Astrocyte (in vitro differentiated cells and primary cell): ENCODE results near the gene PLD5. TPM values are rescaled to one million over a fixed set of nuclear protein-coding genes. Genes with fewer than 3 reads are reported as not detected.

Experiments used
- DNase-seq: peaks from one replicate; pipeline ENCODE4 v3.0.0-alpha.2; 2010; ENCODE audit warnings: low read depth
- FAIRE-seq: peaks from 2 replicates; lab custom pipeline; 2011; peaks lifted over from hg19 to GRCh38; lab: Jason Lieb, UNC
- H2AFZ ChIP-seq: 2 replicates; pipeline ENCODE4 v1.6.0; 2012; ENCODE audit warnings: low read depth, low read length, inconsistent platforms
- H3K27ac ChIP-seq: 2 replicates; pipeline ENCODE4 v1.5.1; 2011; ENCODE audit warnings: low read depth, low read length, inconsistent platforms
- H3K27me3 ChIP-seq: 2 replicates; pipeline ENCODE4 v1.6.0; 2011; ENCODE audit warnings: low read length, inconsistent platforms; ENCODE audit not compliant: insufficient read depth
- H3K36me3 ChIP-seq: 2 replicates; pipeline ENCODE4 v1.5.1; 2011; ENCODE audit warnings: low read length, inconsistent platforms; ENCODE audit not compliant: insufficient read depth
- H3K4me1 ChIP-seq: 2 replicates; pipeline ENCODE4 v1.5.1; 2011; ENCODE audit warnings: low read length, inconsistent platforms; ENCODE audit not compliant: insufficient read depth
- H3K4me2 ChIP-seq: 2 replicates; pipeline ENCODE4 v1.6.0; 2012; ENCODE audit warnings: low read length, inconsistent platforms
- H3K4me3 ChIP-seq: 2 replicates; pipeline ENCODE4 v1.5.1; 2011; ENCODE audit warnings: low read depth, mild to moderate bottlenecking, low read length, inconsistent platforms; ENCODE audit not compliant: insufficient read depth
- H3K79me2 ChIP-seq: 2 replicates; pipeline ENCODE4 v1.6.0; 2012; ENCODE audit warnings: mild to moderate bottlenecking, low read length, inconsistent platforms; ENCODE audit not compliant: insufficient read depth
- H3K9ac ChIP-seq: 2 replicates; pipeline ENCODE4 v1.6.0; 2012; ENCODE audit warnings: mild to moderate bottlenecking, low read length, inconsistent platforms
- H3K9me3 ChIP-seq: 2 replicates; pipeline ENCODE4 v1.5.1; 2012; ENCODE audit warnings: low read depth, mild to moderate bottlenecking, low read length, inconsistent platforms; ENCODE audit not compliant: insufficient read depth
- H4K20me1 ChIP-seq: 2 replicates; pipeline ENCODE4 v1.6.0; 2012; ENCODE audit warnings: low read length, inconsistent platforms; ENCODE audit not compliant: insufficient read depth
- H3K27ac Mint-ChIP-seq: one replicate; pipeline ENCODE4 v1.8.0; 2021; ENCODE audit warnings: mild to moderate bottlenecking, mixed read lengths; ENCODE audit not compliant: unreplicated experiment
- H3K27me3 Mint-ChIP-seq: one replicate; pipeline ENCODE4 v1.8.0; 2021; ENCODE audit warnings: low read depth, mixed read lengths; ENCODE audit not compliant: unreplicated experiment
- H3K36me3 Mint-ChIP-seq: one replicate; pipeline ENCODE4 v1.8.0; 2021; ENCODE audit warnings: low read depth, mixed read lengths; ENCODE audit not compliant: unreplicated experiment
- H3K4me1 Mint-ChIP-seq: one replicate; pipeline ENCODE4 v1.8.0; 2021; ENCODE audit warnings: low read depth, mixed read lengths; ENCODE audit not compliant: unreplicated experiment
- H3K4me3 Mint-ChIP-seq: one replicate; pipeline ENCODE4 v1.8.0; 2021; ENCODE audit warnings: mild to moderate bottlenecking, moderate library complexity, mixed read lengths; ENCODE audit not compliant: unreplicated experiment
- H3K9me3 Mint-ChIP-seq: one replicate; pipeline ENCODE4 v1.8.0; 2021; ENCODE audit warnings: mild to moderate bottlenecking, mixed read lengths; ENCODE audit not compliant: unreplicated experiment
- EZH2 ChIP-seq: IDR thresholded peaks from 2 replicates; pipeline ENCODE4 v1.6.1; 2012; ENCODE audit warnings: mild to moderate bottlenecking, low read length, inconsistent platforms; ENCODE audit not compliant: insufficient read depth
- total RNA-seq: library from RNA; stranded (reverse); gene quantifications from 2 replicates; pipeline ENCODE4 v1.2.1, GENCODE V29; 2021
- TF ChIP-seq, protein P1 (sequence below): IDR thresholded peaks from 2 replicates; pipeline ENCODE4 v1.5.1; 2011; ENCODE audit warnings: low read depth, mild to moderate bottlenecking, inconsistent platforms, low read length, moderate library complexity; ENCODE audit not compliant: insufficient read depth

PLD5 gene
- total RNA-seq, 1 donor from 2014 or later: 4.9 TPM

DNA sequence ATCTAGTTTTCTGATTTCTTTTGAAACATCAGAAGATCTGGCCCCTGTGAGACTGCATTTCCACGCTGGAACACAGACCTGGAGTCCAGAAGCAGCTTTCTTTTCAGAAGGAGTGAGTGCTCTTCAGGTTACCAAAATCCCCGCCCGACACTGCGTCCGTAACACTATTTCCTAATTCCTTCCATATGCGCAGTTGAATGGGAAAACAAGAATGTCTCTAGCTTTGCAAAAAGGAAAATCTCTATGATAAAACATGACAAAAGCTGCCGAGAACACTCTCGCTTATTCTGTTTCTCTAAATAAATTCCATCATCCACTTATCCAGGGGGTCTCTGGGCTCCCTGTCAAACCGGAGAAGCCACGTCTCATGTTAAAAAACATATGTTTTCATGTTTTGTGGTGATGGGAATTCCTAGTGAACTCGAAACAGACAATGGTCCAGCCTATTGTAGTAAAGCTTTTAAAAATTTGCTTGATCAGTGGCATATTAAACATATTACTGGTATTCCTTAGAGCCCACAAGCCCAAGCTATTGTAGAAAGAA, 67.7 kb downstream of the PLD5 start:
- H3K36me3 Mint-ChIP-seq: no peaks in the 10 kb centered on the region

DNA sequence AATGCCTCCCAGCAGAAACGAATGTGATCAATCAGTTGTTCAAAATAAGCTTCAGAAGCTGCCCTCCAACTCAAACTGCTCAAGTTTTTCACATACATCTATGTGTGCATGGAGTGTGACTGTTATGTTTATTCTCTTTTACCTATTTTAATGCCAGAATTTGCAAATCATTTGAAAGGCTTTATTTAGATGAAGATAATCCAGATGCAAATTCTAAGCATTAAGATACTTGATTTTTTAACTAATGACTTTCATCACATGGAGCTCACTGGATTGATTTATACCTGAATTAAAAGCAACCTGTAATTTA, 69.5 kb downstream of the PLD5 start:
- Histone ChIP-seq H3K4me1 (no peaks in the 10 kb centered on the region), H3K9ac (no peak overlapping the region), H4K20me1 (no peaks in the 10 kb centered on the region), H3K27me3 (no peaks in the 10 kb centered on the region), H3K79me2 (no peaks in the 10 kb centered on the region), H3K4me2 (no peak overlapping the region), H3K9me3 (no peaks in the 10 kb centered on the region), H3K36me3 (no peaks in the 10 kb centered on the region), H2AFZ (no peak overlapping the region), H3K27ac (no peak overlapping the region), H3K4me3 (no peak overlapping the region)
- TF ChIP-seq, protein P1, sequence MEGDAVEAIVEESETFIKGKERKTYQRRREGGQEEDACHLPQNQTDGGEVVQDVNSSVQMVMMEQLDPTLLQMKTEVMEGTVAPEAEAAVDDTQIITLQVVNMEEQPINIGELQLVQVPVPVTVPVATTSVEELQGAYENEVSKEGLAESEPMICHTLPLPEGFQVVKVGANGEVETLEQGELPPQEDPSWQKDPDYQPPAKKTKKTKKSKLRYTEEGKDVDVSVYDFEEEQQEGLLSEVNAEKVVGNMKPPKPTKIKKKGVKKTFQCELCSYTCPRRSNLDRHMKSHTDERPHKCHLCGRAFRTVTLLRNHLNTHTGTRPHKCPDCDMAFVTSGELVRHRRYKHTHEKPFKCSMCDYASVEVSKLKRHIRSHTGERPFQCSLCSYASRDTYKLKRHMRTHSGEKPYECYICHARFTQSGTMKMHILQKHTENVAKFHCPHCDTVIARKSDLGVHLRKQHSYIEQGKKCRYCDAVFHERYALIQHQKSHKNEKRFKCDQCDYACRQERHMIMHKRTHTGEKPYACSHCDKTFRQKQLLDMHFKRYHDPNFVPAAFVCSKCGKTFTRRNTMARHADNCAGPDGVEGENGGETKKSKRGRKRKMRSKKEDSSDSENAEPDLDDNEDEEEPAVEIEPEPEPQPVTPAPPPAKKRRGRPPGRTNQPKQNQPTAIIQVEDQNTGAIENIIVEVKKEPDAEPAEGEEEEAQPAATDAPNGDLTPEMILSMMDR: no peak
- no peak for TF ChIP-seq EZH2
- H3K4me1 Mint-ChIP-seq: no peaks in the 10 kb centered on the region
- FAIRE-seq: no peak
- no peaks in the 10 kb centered on the region for H3K9me3 Mint-ChIP-seq
- H3K4me3 Mint-ChIP-seq: no peak overlapping the region
- no peaks in the 10 kb centered on the region for H3K36me3 Mint-ChIP-seq
- peaks cover 5% of the 10 kb centered on the region for H3K27me3 Mint-ChIP-seq
- no peak overlapping the region for H3K27ac Mint-ChIP-seq
- DNase-seq: no peak

More for the DNA sequence above, 67.7 kb downstream of the PLD5 start:
- H3K4me1 Mint-ChIP-seq: no peaks in the 10 kb centered on the region
- no peak for TF ChIP-seq EZH2
- TF ChIP-seq, protein P1: no peak
- H3K9me3 Mint-ChIP-seq: no peaks in the 10 kb centered on the region
- Histone ChIP-seq H3K27ac (no peak overlapping the region), H3K27me3 (no peaks in the 10 kb centered on the region), H4K20me1 (no peaks in the 10 kb centered on the region), H3K9ac (no peak overlapping the region), H2AFZ (no peak overlapping the region), H3K36me3 (no peaks in the 10 kb centered on the region), H3K4me3 (no peak overlapping the region), H3K9me3 (no peaks in the 10 kb centered on the region), H3K79me2 (no peaks in the 10 kb centered on the region), H3K4me1 (no peaks in the 10 kb centered on the region), H3K4me2 (no peak overlapping the region)
- FAIRE-seq: no peak
- no peak overlapping the region for H3K27ac Mint-ChIP-seq
- DNase-seq: no peak
- H3K27me3 Mint-ChIP-seq: peaks cover 5% of the 10 kb centered on the region
- H3K4me3 Mint-ChIP-seq: no peak overlapping the region

DNA sequence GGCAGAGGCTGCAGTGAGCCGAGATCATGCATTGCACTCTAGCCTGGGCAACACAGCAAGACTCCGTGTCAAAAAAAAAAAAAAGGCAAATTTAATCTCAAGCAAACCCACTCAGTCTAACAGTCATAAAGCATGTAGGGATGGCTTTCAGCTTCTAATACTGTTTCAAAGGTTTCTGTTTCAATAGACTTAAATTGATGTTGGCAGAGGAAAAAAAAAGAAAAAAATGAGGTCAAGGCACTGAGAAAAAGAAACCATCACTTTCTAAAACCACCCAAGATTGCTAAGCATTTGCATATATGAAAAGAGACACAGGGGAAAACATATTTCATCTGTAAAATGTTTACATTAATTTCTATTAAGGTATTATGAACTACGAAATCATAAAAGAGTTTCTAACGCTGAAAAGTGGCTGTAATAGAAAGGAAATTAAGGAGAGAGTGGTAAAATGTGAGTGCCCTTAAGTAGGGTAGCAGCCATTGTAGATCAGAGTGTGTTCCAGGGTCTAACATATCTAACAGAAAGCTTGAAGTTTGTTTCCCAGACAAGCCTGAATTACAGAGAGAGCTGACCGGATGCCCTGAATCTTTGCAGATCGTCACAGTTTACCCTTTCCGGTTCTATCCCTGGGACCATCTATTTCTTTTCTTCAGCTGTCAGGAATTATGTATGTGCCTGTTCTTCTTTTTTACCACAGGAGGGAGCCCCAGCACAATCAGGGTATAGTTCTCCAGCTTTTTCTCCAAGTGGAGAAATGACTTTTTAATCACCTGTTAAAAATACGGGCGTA, 70.0 kb downstream of the PLD5 start:
- H3K4me3 Mint-ChIP-seq: no peak overlapping the region
- FAIRE-seq: no peak
- Histone ChIP-seq H3K9me3 (no peaks in the 10 kb centered on the region), H3K79me2 (no peaks in the 10 kb centered on the region), H3K4me2 (no peak overlapping the region), H2AFZ (peak overlapping the region; percentile 13), H3K4me1 (no peaks in the 10 kb centered on the region), H4K20me1 (no peaks in the 10 kb centered on the region), H3K9ac (no peak overlapping the region), H3K4me3 (no peak overlapping the region), H3K36me3 (no peaks in the 10 kb centered on the region), H3K27me3 (no peaks in the 10 kb centered on the region), H3K27ac (no peak overlapping the region)
- TF ChIP-seq, protein P1: peak; percentile 79
- no peak for TF ChIP-seq EZH2
- H3K4me1 Mint-ChIP-seq: no peaks in the 10 kb centered on the region
- no peaks in the 10 kb centered on the region for H3K9me3 Mint-ChIP-seq
- no peak overlapping the region for H3K27ac Mint-ChIP-seq
- H3K36me3 Mint-ChIP-seq: no peaks in the 10 kb centered on the region
- peaks cover 10% of the 10 kb centered on the region for H3K27me3 Mint-ChIP-seq
- peak; percentile 27 for DNase-seq
